ENCODE measurements around the gene GPR141.

GRCh38 chr7:37671876-37672275, 11.7 kb upstream of the GPR141 start:
- TF ChIP-seq CTCF (conservative IDR thresholded peaks at IDR 0.05; ENCODE audit: low read length) (no peak), EZH2phosphoT487 (IDR thresholded peaks at IDR 0.05; ENCODE audit: borderline replicate concordance) (no peak)
